ENCODE results near the gene SPRED2.
A peak's percentile ranks its signal among the peaks of the same experiment; 100 is the strongest.

SPRED2 gene

GRCh38 chr2:65300134-65300760 lies 132.2 kb downstream of the SPRED2 start:
- DNase-seq, result no peak

GRCh38 chr2:65299246-65299645 lies 133.2 kb downstream of the SPRED2 start:
- peak; percentile 76 for DNase-seq

- DNase-seq, result no peak
Observed at GRCh38 chr2:65298089-65298488, 134.3 kb downstream of the SPRED2 start.

- no peak for DNase-seq
Observed at GRCh38 chr2:65297544-65297943, 134.9 kb downstream of the SPRED2 start.

GRCh38 chr2:65296971-65297370 lies 135.4 kb downstream of the SPRED2 start:
- no peak for DNase-seq

GRCh38 chr2:65294701-65295100 lies 137.7 kb downstream of the SPRED2 start:
- no peak for DNase-seq

- no peak for DNase-seq
Observed at GRCh38 chr2:65294136-65294535, 138.3 kb downstream of the SPRED2 start.

GRCh38 chr2:65293376-65293775 lies 139.0 kb downstream of the SPRED2 start:
- DNase-seq, result no peak

GRCh38 chr2:65292461-65293011 lies 139.9 kb downstream of the SPRED2 start:
- DNase-seq, result no peak

- no peak for DNase-seq
Observed at GRCh38 chr2:65292106-65292400, 140.3 kb downstream of the SPRED2 start.

GRCh38 chr2:65291216-65292105 lies 140.9 kb downstream of the SPRED2 start:
- DNase-seq, result peak; percentile 19

- DNase-seq, result no peak
Observed at GRCh38 chr2:65287364-65287763, 145.0 kb downstream of the SPRED2 start.

GRCh38 chr2:65282477-65283053 lies 149.8 kb downstream of the SPRED2 start:
- no peak for DNase-seq

GRCh38 chr2:65281627-65282351 lies 150.6 kb downstream of the SPRED2 start:
- DNase-seq, result peak; percentile 47

- DNase-seq, result no peak
Observed at GRCh38 chr2:65279756-65280155, 152.6 kb downstream of the SPRED2 start.

GRCh38 chr2:65278531-65278981 lies 153.8 kb downstream of the SPRED2 start:
- DNase-seq, result peak; percentile 61

- DNase-seq, result peak; percentile 36
Observed at GRCh38 chr2:65277791-65278483, 154.5 kb downstream of the SPRED2 start.

GRCh38 chr2:65277118-65277517 lies 155.3 kb downstream of the SPRED2 start:
- DNase-seq, result no peak

- DNase-seq, result peak; percentile 25
Observed at GRCh38 chr2:65276609-65277008, 155.8 kb downstream of the SPRED2 start.

- DNase-seq, result no peak
Observed at GRCh38 chr2:65275141-65275915, 157.1 kb downstream of the SPRED2 start.

GRCh38 chr2:65273344-65273743 lies 159.1 kb downstream of the SPRED2 start:
- no peak for DNase-seq

- no peak for DNase-seq
Observed at GRCh38 chr2:65268957-65269356, 163.4 kb downstream of the SPRED2 start.

Measured in fibroblast of skin of right biceps (primary cell).